ENCODE measurements around the gene ABCA6.
"Not testable (repeated sequence)": the region's sequence is repeated elsewhere in the genome, so short reads cannot be mapped to it uniquely, and the experiment has no call there.

ABCA6 gene

DNA sequence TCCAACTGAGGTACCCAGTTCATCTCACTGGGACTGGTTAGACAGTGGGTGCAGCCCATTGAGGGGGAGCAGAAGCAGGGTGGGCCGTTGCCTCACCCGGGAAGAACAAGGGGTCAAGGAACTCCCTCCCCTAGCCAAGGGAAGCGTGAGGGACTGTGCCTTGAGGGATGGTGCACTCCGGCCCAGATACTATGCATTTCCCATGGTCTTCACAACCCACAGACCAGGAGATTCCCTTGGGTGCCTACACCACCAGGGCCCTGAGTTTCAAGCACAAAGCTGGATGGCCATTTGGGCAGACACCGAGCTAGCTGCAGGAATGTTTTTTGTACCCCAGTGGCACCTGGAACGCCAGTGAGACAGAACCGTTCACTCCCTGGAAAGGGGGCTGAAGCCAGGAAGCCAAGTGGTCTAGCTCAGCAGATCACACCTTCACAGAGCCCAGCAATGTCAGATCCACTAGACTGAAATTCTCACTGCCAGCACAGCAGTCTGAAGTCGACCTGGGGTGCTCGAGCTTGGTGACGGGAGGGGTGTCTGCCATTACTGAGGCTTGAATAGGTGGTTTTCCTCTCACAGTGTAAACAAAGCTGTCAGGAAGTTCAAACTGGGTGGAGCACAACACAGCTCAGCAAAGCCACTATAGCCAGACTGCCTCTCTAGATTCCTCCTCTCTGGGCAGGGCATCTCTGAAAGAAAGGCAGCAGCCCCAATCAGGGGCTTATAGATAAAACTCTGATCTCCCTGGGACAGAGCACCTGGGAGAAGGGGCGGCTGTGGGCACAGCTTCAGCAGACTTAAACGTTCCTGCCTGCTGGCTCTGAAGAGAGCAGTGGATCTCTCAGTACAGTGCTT, 71.1 kb downstream of the ABCA6 start:
- DNase-seq (ENCODE audit: low spot score), result not testable (repeated sequence)

GRCh38 chr17:69069226-69069750, 72.4 kb downstream of the ABCA6 start:
- DNase-seq (ENCODE audit: low spot score), result peak; percentile 23

DNA sequence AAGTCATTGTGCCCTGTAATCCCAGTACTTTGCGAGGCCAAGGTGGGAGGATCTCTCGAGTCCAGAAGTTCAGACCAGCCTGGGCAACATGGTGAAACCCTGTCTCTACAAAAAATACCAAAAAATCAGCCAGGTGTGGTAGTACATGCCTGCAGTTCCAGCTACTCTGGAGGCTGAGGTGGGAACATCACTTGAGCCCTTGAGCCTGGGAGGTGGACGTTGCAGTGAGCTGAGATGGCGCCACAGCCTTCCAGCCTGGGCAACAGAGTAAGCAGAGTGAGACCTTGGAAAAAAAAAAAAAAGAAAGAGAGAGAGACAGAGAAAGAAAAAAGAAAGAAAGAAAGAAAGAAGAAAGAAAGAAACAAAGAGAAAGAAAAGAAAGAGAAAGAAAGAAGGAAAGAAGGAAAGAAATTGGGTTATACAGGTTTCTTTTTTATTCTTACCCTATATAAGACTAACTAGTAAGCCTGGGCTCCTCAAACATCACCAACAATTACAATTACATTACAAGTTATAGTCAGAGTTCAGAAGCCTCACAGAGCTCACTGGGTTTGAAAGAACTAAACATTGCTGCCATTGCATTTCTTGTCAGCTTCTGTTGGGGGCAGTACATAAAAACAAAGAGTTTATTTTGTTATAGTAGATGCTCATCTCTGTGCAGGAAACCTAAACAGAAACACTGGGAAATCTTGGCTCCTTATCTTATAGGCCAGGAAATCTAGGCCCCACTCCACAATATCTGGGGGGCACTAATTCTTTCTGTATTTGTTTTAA, 74.2 kb downstream of the ABCA6 start:
- DNase-seq (ENCODE audit: low spot score), result no peak

DNA sequence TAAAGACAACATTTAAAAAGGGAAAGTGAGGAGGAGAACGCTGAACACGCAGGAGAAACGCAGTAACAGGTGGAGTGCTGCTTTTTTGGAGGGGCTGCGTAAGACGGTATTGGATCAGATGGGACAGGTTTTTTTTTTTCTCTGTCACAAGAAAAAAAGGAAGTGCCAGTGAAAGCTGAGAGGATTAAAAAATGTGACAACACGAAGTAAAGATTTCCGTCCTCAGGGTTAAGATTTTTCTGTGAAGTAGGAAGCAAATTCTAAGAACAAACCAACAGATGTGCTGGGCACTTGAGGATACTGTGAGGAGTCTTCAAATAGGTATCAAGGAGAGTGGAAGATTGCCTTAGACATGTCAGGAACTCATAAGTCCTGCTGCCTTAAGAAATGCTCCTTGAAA, 75.2 kb downstream of the ABCA6 start:
- DNase-seq (ENCODE audit: low spot score), result no peak

- no peak for DNase-seq (ENCODE audit: low spot score)
These were observed 76.6 kb downstream of the ABCA6 start for GRCh38 chr17:69065113-69065512.

DNA sequence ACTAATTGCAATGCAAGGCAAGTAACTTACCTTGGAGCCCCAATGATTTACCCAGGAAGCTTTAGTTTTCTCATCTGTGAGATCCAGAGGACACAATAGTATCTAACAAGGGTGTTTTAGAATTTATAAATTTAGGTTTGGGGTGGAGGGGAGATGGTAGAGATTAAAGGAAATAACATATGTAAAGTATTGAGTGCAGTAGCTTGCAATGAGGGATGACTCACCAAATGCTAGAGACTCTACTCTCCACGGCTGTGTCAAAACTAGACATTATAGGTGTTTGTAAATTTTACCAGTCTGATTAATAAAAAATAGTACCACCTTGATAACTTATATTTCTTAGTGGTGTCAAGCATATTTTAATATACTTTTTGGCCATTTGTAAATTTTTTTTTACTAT, 77.2 kb downstream of the ABCA6 start:
- no peak for DNase-seq (ENCODE audit: low spot score)

DNA sequence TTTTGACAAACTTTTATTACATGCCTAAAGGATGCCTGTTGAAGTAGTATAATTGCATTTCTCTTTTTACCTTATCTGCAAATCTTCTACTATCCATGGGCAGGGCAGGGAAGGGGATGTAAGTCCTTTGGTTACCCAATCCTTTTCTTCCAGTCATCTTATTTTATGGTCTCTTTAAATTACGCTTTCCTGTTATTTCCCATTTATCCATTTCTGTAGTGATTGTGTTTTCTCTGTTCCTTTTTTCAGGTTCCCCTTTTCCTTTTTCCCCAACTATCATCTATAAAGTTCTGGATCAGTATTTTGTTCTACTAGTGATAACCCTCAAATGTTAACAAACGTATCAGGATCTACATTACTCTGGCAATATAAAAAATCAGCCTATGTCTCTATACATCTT, 77.7 kb downstream of the ABCA6 start:
- DNase-seq (ENCODE audit: low spot score), result no peak

- no peak for DNase-seq (ENCODE audit: low spot score)
These were observed 78.7 kb downstream of the ABCA6 start for GRCh38 chr17:69062860-69063581.

GRCh38 chr17:69061721-69062556, 79.8 kb downstream of the ABCA6 start:
- no peak for DNase-seq (ENCODE audit: low spot score)

GRCh38 chr17:69060822-69061221, 80.9 kb downstream of the ABCA6 start, which contains the start of gene ABCA9:
ABCA9 (minus strand) TSS chr17:69060927; CDS start chr17:69051126, 9,801 bp downstream.
- DNase-seq (ENCODE audit: low spot score), result no peak

DNA sequence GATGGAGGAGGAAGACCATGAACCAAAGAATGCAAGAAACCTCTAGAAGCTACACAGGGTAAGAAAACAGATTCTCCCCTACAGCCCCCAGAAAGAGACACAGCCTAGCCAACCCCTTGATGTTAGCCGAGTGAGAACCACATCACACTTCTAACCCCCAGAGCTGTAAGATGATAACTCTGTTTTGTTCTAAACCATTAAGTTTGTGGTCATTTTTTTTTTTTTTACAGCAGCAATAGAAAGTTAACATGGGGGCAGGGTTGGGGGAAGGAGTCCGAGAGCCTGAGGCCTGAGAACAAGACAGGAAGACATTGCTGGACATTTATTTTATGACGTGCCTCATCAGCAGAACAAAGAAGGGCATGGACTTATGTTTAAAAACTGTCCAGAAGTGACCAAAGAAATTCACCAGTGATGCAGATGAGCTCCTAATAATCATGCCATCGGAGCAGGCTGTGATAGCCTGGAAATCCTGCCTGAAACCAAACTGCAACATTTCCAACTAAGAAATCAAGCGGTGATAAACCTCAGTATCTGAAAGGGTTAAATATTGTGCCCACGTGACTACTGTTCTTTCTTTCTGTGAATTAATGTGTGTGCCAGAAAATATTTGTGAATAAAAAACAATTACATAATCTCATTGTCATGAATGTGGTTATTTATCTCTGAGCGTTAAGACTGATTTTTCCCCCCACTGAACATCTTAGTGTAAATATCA, 82.1 kb downstream of the ABCA6 start:
- DNase-seq (ENCODE audit: low spot score), result no peak

GRCh38 chr17:69058165-69058564, 83.5 kb downstream of the ABCA6 start:
- peak; percentile 15 for DNase-seq (ENCODE audit: low spot score)

GRCh38 chr17:69057280-69057679, 84.4 kb downstream of the ABCA6 start:
- DNase-seq (ENCODE audit: low spot score), result no peak

GRCh38 chr17:69056179-69056823, 85.4 kb downstream of the ABCA6 start:
- no peak for DNase-seq (ENCODE audit: low spot score)

DNA sequence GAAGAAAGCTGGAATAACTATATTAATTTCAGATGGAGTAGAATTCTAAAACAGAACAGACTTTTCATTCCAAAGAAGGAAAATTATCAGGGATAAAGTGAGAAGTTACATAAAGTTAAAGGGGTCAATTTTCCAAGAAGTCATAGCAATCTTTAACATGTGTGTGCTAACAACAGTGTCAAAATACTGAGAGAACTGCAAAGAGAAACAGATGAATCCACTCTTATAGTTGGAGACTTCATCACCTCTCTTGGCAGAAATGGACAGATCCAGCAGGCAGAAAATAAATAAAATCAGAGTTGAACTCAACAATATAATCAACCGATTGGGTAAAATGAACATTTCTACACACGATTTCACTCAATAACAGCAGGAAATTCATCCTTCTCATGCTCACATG, 86.4 kb downstream of the ABCA6 start:
- no peak for DNase-seq (ENCODE audit: low spot score)

GRCh38 chr17:69050999-69051775, 90.5 kb downstream of the ABCA6 start:
- DNase-seq (ENCODE audit: low spot score), result no peak

- no peak for DNase-seq (ENCODE audit: low spot score)
These were observed 93.1 kb downstream of the ABCA6 start for GRCh38 chr17:69048634-69049033.

- no peak for DNase-seq (ENCODE audit: low spot score)
These were observed 94.1 kb downstream of the ABCA6 start for GRCh38 chr17:69047368-69048263.
